ENCODE results near the gene HOXB6.

Gene HOXB6

GRCh38 chr17:48615963-48616716, 11.4 kb upstream of the HOXB6 start:
- TF ChIP-seq CTCF (IDR thresholded peaks at IDR 0.05) = no peak
- peaks cover 52% of the 10 kb centered on the region for H3K4me1 Mint-ChIP-seq
- peak overlapping the region; percentile 99 for H3K4me3 Mint-ChIP-seq
- no peak for DNase-seq
- H3K9me3 Mint-ChIP-seq = no peaks in the 10 kb centered on the region
- H3K27me3 Mint-ChIP-seq (ENCODE audit: low read depth, poor library complexity) = peaks cover 6% of the 10 kb centered on the region
- peaks cover 31% of the 10 kb centered on the region for H3K36me3 Mint-ChIP-seq (ENCODE audit: low read depth)
- peak overlapping the region; percentile 100 for H3K27ac Mint-ChIP-seq

GRCh38 chr17:48615047-48615962, 10.5 kb upstream of the HOXB6 start, which contains the start of gene HOXB8:
Gene HOXB8, minus strand, starts transcription at chr17:48615292. Its CDS starts 588 bp downstream, at chr17:48614704.
- peak; percentile 53 for DNase-seq
- Mint-ChIP-seq H3K36me3 (ENCODE audit: low read depth) (peaks cover 26% of the 10 kb centered on the region), H3K27me3 (ENCODE audit: low read depth, poor library complexity) (peaks cover 9% of the 10 kb centered on the region), H3K27ac (peak within 1 kb of the TSS; percentile 100), H3K4me1 (peaks cover 48% of the 10 kb centered on the region), H3K4me3 (peak within 1 kb of the TSS; percentile 99), H3K9me3 (no peaks in the 10 kb centered on the region)
- no peak for TF ChIP-seq CTCF (IDR thresholded peaks at IDR 0.05)

DNA sequence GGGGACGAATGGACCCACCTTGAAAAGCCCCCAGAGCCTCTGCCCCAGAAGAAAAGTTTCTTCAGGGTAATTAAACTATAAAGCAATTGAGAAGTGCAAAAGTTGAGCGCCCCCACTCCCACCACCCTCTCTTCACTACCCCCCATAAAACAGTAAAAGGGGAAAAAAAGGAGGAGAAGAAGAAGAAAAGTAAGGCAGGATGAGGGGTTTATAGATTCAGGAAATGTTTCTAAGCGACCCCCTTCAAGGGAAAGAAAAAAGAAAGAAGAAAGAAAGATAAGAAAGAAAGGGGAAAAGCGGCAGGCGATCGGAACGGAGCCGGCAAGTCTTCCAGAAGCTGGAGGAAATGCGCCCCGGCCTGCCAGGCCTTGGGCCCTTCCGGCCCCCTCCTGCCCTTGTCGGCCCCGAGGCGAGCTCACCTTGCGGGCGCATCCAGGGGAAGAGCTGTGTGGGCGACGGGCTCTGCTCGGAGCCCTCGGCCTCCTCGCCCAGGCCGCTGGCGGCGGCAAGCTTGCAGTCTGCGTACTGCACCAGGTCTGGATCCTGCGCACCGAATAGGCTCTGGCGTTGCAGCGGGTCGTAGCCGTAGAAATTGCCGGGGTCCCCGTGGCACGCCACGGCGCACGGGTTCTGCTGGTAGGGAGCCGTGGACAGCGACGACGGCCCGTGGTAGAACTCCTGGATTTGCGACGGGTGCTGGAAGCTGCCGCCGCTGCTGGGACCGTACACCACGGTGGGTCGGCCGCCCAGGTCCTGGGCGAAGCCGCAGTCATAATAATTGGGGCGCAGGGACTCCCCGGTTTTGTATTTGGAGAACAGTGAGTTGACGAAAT, 9.3 kb upstream of the HOXB6 start:
- peak; percentile 61 for DNase-seq
- Mint-ChIP-seq H3K4me1 (peaks cover 49% of the 10 kb centered on the region), H3K27ac (peak overlapping the region; percentile 100), H3K27me3 (ENCODE audit: low read depth, poor library complexity) (peaks cover 9% of the 10 kb centered on the region), H3K4me3 (peak overlapping the region; percentile 99), H3K9me3 (no peaks in the 10 kb centered on the region), H3K36me3 (ENCODE audit: low read depth) (peaks cover 26% of the 10 kb centered on the region)
- no peak for TF ChIP-seq CTCF (IDR thresholded peaks at IDR 0.05)

GRCh38 chr17:48612854-48613691, 8.3 kb upstream of the HOXB6 start:
- Mint-ChIP-seq H3K27ac (peak overlapping the region; percentile 100), H3K36me3 (ENCODE audit: low read depth) (peaks cover 26% of the 10 kb centered on the region), H3K4me1 (peaks cover 48% of the 10 kb centered on the region), H3K4me3 (peak overlapping the region; percentile 99), H3K9me3 (no peaks in the 10 kb centered on the region), H3K27me3 (ENCODE audit: low read depth, poor library complexity) (peaks cover 9% of the 10 kb centered on the region)
- no peak for TF ChIP-seq CTCF (IDR thresholded peaks at IDR 0.05)
- DNase-seq = peak; percentile 56

DNA sequence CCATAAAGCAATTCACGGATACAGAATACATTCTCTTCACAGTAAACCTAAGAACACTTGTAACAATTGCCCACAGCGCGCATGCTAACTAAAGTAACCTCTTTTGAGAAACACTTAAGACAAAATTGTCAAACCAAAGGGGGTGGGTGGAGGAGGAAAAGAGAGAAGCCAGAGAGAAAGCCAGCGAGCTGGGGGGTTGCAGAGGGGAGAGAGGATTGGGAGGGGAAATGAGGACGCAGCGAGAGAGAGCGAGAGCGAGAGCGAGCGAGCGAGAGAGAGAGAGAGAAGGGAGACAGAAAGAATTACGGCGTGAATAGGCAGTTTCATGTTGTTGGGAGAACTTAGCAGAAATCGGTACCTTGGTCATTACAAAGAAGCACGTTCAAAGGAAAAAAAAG, 7.7 kb upstream of the HOXB6 start:
- H3K4me1 Mint-ChIP-seq = peaks cover 50% of the 10 kb centered on the region
- no peaks in the 10 kb centered on the region for H3K9me3 Mint-ChIP-seq
- TF ChIP-seq CTCF (IDR thresholded peaks at IDR 0.05) = no peak
- peak overlapping the region; percentile 100 for H3K27ac Mint-ChIP-seq
- peaks cover 9% of the 10 kb centered on the region for H3K27me3 Mint-ChIP-seq (ENCODE audit: low read depth, poor library complexity)
- peaks cover 30% of the 10 kb centered on the region for H3K36me3 Mint-ChIP-seq (ENCODE audit: low read depth)
- no peak for DNase-seq
- peak overlapping the region; percentile 99 for H3K4me3 Mint-ChIP-seq

All from nephron progenitor cell (in vitro differentiated cells).